NT2/D1 (cell line): ENCODE measurements around the gene TLN1.

ENCODE experiments used
- YY1 ChIP-seq: IDR thresholded peaks from 2 replicates; pipeline ENCODE4 v1.6.1; 2011; ENCODE audit not compliant: insufficient read length, insufficient read depth
- ZNF274 ChIP-seq: IDR thresholded peaks from 2 replicates; pipeline ENCODE4 v1.6.1; 2011; ENCODE audit warnings: mild to moderate bottlenecking, low read depth, low read length

DNA sequence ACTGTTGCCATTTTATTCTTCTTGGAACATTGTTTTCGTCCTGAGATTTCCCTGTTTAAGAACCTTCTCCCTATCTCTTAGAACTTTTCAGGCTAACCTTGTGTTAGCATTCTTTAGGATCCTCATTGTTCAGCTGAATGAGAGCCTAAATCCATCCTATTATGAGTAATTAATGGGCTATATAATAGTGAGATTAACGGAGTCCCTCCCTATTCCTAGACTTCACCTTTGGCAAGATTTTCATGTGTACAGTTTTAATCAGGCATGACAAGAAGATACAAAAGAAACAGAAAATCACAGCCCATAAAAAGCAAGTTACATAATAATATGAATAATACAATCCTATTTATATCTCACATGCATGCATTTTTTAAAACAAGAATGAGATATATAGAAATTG lies 31.2 kb upstream of the TLN1 start:
- TF ChIP-seq ZNF274 (no peak), YY1 (no peak)
